Measurements from ENCODE around the gene CLDN24. TPM values are rescaled to one million over a fixed set of nuclear protein-coding genes. Genes with fewer than 3 reads are reported as not detected.

Gene CLDN24
- total RNA-seq, 1 experiment from 2014 or later: not detected

DNA sequence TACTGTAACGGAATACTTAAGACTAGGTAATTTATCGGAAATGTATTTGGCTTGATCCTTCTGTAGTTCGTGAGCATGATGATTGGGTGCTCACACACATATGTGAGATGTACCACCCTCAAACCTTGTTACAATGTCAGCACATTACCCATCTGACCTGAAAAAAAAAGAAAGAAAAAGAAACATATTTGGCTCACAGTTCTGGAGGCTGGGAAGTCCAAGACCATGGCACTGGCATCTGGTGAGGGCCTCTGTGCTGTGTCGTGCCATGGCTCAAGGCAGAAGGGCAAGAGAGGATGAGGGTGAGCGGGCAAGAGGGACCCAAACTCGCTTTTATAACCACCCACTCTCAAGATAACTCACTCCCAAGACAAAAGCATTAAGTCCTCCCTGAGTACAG, 7.0 kb upstream of the CLDN24 start:
- H3K79me2 ChIP-seq (ENCODE audit: insufficient read depth, low read length): no peaks in the 10 kb centered on the region
- no peak overlapping the region for H2AK5ac ChIP-seq (ENCODE audit: insufficient read length, low read length)
- no peak overlapping the region for H2BK120ac ChIP-seq (ENCODE audit: low read depth, low read length, poor library complexity, severe bottlenecking)
- Mint-ChIP-seq H3K36me3 (ENCODE audit: insufficient read depth in 1 of 3, low read depth in 3 of 3) (peaks cover 8 to 22% (median 15%) of the 10 kb centered on the region in 3 experiments), H3K9me3 (peaks cover 19 to 22% of the 10 kb centered on the region in 2 experiments), H3K4me3 (no peak overlapping the region), H3K27ac (no peak overlapping the region), H3K27me3 (ENCODE audit: low read depth) (peaks cover 3% of the 10 kb centered on the region), H3K4me1 (no peaks in the 10 kb centered on the region)
- H3K27me3 ChIP-seq (ENCODE audit: insufficient read depth, low read length): no peaks in the 10 kb centered on the region
- H2BK20ac ChIP-seq (ENCODE audit: low read depth, low read length, poor library complexity, severe bottlenecking): no peak overlapping the region
- no peaks in the 10 kb centered on the region for H3K9me3 ChIP-seq (ENCODE audit: control insufficient read depth, low read depth, low read length)
- no peak overlapping the region for H4K5ac ChIP-seq (ENCODE audit: insufficient read length, low read depth, low read length)
- H3K4ac ChIP-seq (ENCODE audit: low read depth, low read length): no peak overlapping the region
- H3K4me1 ChIP-seq (ENCODE audit: insufficient read depth, low read length): no peaks in the 10 kb centered on the region
- no peak for DNase-seq
- H3K23ac ChIP-seq (ENCODE audit: insufficient read length, low read depth, low read length): no peak overlapping the region
- H3K56ac ChIP-seq (ENCODE audit: insufficient read length, low read depth, low read length): no peak overlapping the region
- TF ChIP-seq, protein P1, sequence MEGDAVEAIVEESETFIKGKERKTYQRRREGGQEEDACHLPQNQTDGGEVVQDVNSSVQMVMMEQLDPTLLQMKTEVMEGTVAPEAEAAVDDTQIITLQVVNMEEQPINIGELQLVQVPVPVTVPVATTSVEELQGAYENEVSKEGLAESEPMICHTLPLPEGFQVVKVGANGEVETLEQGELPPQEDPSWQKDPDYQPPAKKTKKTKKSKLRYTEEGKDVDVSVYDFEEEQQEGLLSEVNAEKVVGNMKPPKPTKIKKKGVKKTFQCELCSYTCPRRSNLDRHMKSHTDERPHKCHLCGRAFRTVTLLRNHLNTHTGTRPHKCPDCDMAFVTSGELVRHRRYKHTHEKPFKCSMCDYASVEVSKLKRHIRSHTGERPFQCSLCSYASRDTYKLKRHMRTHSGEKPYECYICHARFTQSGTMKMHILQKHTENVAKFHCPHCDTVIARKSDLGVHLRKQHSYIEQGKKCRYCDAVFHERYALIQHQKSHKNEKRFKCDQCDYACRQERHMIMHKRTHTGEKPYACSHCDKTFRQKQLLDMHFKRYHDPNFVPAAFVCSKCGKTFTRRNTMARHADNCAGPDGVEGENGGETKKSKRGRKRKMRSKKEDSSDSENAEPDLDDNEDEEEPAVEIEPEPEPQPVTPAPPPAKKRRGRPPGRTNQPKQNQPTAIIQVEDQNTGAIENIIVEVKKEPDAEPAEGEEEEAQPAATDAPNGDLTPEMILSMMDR (conservative IDR thresholded peaks at IDR 0.05): no peak
- H3K27ac ChIP-seq (ENCODE audit: insufficient read length, low read depth, low read length): no peak overlapping the region
- no peak overlapping the region for H3K14ac ChIP-seq (ENCODE audit: insufficient read depth, low read length)
- no peak overlapping the region for H3K4me2 ChIP-seq (ENCODE audit: insufficient read depth, insufficient read length, low read length)
- no peak overlapping the region for H4K91ac ChIP-seq (ENCODE audit: insufficient read length, low read depth, low read length)
- no peaks in the 10 kb centered on the region for H3K23me2 ChIP-seq (ENCODE audit: insufficient read length, low read depth, low read length, poor library complexity, severe bottlenecking)
- H3K18ac ChIP-seq (ENCODE audit: insufficient read length, low read depth, low read length): no peak overlapping the region
- WGBS (ENCODE audit: extremely low coverage, insufficient read length, low lambda C conversion rate): no CpG with 5 or more reads among the region's 6 CpGs
- H2AFZ ChIP-seq (ENCODE audit: low read length): no peak overlapping the region
- H3K79me1 ChIP-seq (ENCODE audit: insufficient read depth, low read depth, low read length, poor library complexity, severe bottlenecking): no peaks in the 10 kb centered on the region
- no peak overlapping the region for H2BK15ac ChIP-seq (ENCODE audit: low read depth, low read length)
- H3T11ph ChIP-seq (ENCODE audit: low read length): no peak overlapping the region
- no peak overlapping the region for H2BK12ac ChIP-seq (ENCODE audit: insufficient read length, low read depth, low read length)
- H3K9ac ChIP-seq (ENCODE audit: extremely low read depth, insufficient read length, low read length): no peak overlapping the region
- H4K8ac ChIP-seq (replicated peaks; ENCODE audit: insufficient read length, low read depth, low read length): no peak overlapping the region
- H2BK5ac ChIP-seq (ENCODE audit: insufficient read length, low read length): no peak overlapping the region
- no peaks in the 10 kb centered on the region for H4K20me1 ChIP-seq (ENCODE audit: control insufficient read depth, insufficient read depth, insufficient read length)
